GM12878 (cell line): Measurements from ENCODE around the gene MYD88. TPM values are rescaled to one million over a fixed set of nuclear protein-coding genes. Genes with fewer than 3 reads are reported as not detected.

ENCODE experiments used
- CHD4 ChIP-seq: fragments of 200-600 bp; sonication (generic); IDR thresholded peaks from 2 replicates; pipeline ENCODE4 v1.6.1; 2016; ENCODE audit warnings: mild to moderate bottlenecking
- EZH2 ChIP-seq: IDR thresholded peaks from 2 replicates; pipeline ENCODE4 v1.6.1; 2012; ENCODE audit warnings: low read depth, mild to moderate bottlenecking, control low read depth, inconsistent platforms, low read length, borderline replicate concordance; ENCODE audit not compliant: control insufficient read depth
- JUND ChIP-seq: IDR thresholded peaks from 2 replicates; pipeline ENCODE4 v1.6.1; 2012; ENCODE audit warnings: low read depth, mild to moderate bottlenecking, low read length, improper control_type of control experiment, moderate library complexity
- MLLT1 ChIP-seq: fragments of 450-650 bp; IDR thresholded peaks from 2 replicates; pipeline ENCODE4 v1.6.1; 2016; ENCODE audit warnings: mild to moderate bottlenecking
- NKRF ChIP-seq: fragments of 450-650 bp; conservative IDR thresholded peaks from 2 replicates; pipeline ENCODE4 v1.6.1; 2017; ENCODE audit warnings: mild to moderate bottlenecking, moderate library complexity
- NR2C1 ChIP-seq: fragments of 450-650 bp; IDR thresholded peaks from 2 replicates; pipeline ENCODE4 v1.6.1; 2017; ENCODE audit warnings: antibody characterized with exemption, mild to moderate bottlenecking, moderate library complexity
- PML ChIP-seq: IDR thresholded peaks from 2 replicates; pipeline ENCODE4 v1.6.1; 2012; ENCODE audit warnings: low read length, inconsistent platforms
- POLR2AphosphoS5 ChIP-seq: IDR thresholded peaks from 2 replicates; pipeline ENCODE4 v1.6.1; 2011; ENCODE audit warnings: mild to moderate bottlenecking, low read length, inconsistent platforms
- RAD21 ChIP-seq: IDR thresholded peaks from 2 replicates; pipeline ENCODE4 v1.6.1; 2011; ENCODE audit warnings: mild to moderate bottlenecking, low read depth, low read length, moderate library complexity; ENCODE audit not compliant: insufficient read depth
- RBBP5 ChIP-seq: fragments of 200-600 bp; sonication (generic); conservative IDR thresholded peaks from 2 replicates; pipeline ENCODE4 v1.6.1; 2016
- SKIL ChIP-seq: fragments of 450-650 bp; IDR thresholded peaks from 2 replicates; pipeline ENCODE4 v1.6.1; 2017; ENCODE audit warnings: mild to moderate bottlenecking, low read depth, inconsistent platforms; ENCODE audit not compliant: poor library complexity, severe bottlenecking
- ZBTB40 ChIP-seq: fragments of 450-650 bp; IDR thresholded peaks from 2 replicates; pipeline ENCODE4 v1.6.1; 2016; ENCODE audit warnings: mild to moderate bottlenecking, moderate library complexity, borderline replicate concordance
- ZNF384 ChIP-seq: IDR thresholded peaks from 2 replicates; pipeline ENCODE4 v1.6.1; 2012; ENCODE audit warnings: low read depth, mild to moderate bottlenecking, low read length, improper control_type of control experiment, borderline replicate concordance
- polyA plus RNA-seq, 11 experiments: library from polyadenylated mRNA; depleted of rRNA in 4 of 11; unstranded in 6 of 11; stranded (reverse) in 5 of 11; fragments of >200 nt; fragmentation: Nextera tagmentation in 4 of 11; fragmentation: Illumina TruSeq in 1 of 11; extraction: Ambion mirVana in 4 of 11; extraction: Trizol in 1 of 11; gene quantifications; 1 replicate in 1 of 11; 2 replicates in 10 of 11; pipeline versions ENCODE4 v1.2.1 to v1.2.3, GENCODE V29; 2011 to 2016; ENCODE audit warnings: inconsistent platforms in 2 of 11, missing spikeins in 2 of 11, low read depth in 1 of 11
- total RNA-seq, 4 experiments: library from RNA; depleted of rRNA in 3 of 4; stranded (reverse); fragments of >200 nt in 3 of 4; fragmentation: Illumina TruSeq in 1 of 4; extraction: Trizol in 1 of 4; gene quantifications; 2 replicates each; pipeline versions ENCODE4 v1.2.1 to v1.2.3, GENCODE V29; 2013 to 2021

Gene MYD88
- total and polyA plus RNA-seq, 10 of the 15 experiments (the other 5 are each of a cell fraction or from before 2014, with no cell fraction given), result 5.5 to 84.8 (median 67.5) TPM

GRCh38 chr3:38164952-38165721 is 26.7 kb downstream of the MYD88 start, which contains the start of gene OXSR1 (continued):
- no peak for TF ChIP-seq RAD21
- TF ChIP-seq MLLT1, result peak; percentile 77
- TF ChIP-seq PML, result peak; percentile 54; the same call in 1 of the 2 replicates
- TF ChIP-seq RBBP5, result no peak; the same call in 1 of the 2 replicates
- no peak for TF ChIP-seq ZNF384
- no peak for TF ChIP-seq CHD4
- peak; percentile 60 for TF ChIP-seq SKIL
- peak; percentile 60; the same call in 1 of the 2 replicates for TF ChIP-seq POLR2AphosphoS5
- TF ChIP-seq EZH2, result no peak
- TF ChIP-seq NR2C1, result peak; percentile 90
- TF ChIP-seq JUND, result peak; percentile 43; the same call in 1 of the 2 replicates
- TF ChIP-seq ZBTB40, result peak; percentile 91
- TF ChIP-seq NKRF, result no peak; the same call in 1 of the 2 replicates
